Measurements from ENCODE around the gene MVK.

Gene MVK

DNA sequence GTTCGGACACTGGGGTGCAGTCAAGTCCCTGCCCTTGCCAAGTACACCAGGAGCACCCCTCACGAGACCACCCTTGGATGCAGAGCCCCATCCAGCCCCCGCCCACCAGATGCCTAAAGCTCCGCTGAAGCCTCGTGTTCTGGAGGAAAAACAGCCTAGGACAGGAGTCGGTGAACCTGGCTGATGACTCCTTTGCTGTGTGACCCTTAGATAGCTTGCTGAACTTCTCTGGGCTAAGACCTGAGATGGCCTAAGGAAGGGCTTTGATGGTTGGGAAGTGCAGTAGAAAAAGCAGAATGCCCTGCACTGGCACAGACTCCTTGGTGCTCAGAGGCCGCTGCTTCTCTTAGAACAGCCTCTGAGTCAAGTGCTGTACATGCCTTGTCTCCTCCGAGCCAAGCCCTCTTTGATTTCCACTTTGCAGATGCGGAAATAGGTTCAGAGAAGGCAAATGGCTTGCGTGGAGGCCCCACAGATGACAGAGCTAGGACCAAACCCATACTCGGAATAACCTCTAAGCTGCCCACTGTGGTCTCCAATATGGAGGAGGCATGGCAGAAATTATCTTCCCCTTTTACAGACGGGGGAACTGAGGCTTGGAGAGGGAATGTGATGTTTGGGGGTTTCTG, 52.3 kb downstream of the MVK start:
- Histone ChIP-seq H3K9me2 (replicated peaks; ENCODE audit: low read depth, low read length) (no peaks in the 10 kb centered on the region), H3K36me3 (ENCODE audit: insufficient read depth, low read length) (no peaks in the 10 kb centered on the region), H3K4me1 (ENCODE audit: insufficient read depth, low read length, poor library complexity, severe bottlenecking) (no peaks in the 10 kb centered on the region), H3K79me2 (ENCODE audit: insufficient read depth, low read length) (no peaks in the 10 kb centered on the region), H3K27me3 (ENCODE audit: insufficient read depth, low read length, poor library complexity, severe bottlenecking) (no peaks in the 10 kb centered on the region), H3K9me3 (ENCODE audit: insufficient read depth, low read depth, low read length) (no peaks in the 10 kb centered on the region), H2AFZ (ENCODE audit: low read length) (no peak overlapping the region), H4K20me1 (ENCODE audit: insufficient read depth, low read length, poor library complexity, severe bottlenecking) (no peaks in the 10 kb centered on the region), H3K9ac (ENCODE audit: low read depth, low read length, poor library complexity, severe bottlenecking) (no peak overlapping the region), H3K4me2 (ENCODE audit: low read depth, low read length, poor library complexity, severe bottlenecking) (no peak overlapping the region), H3K4me3 (ENCODE audit: low read length, poor library complexity, severe bottlenecking) (no peak overlapping the region), H3F3A (ENCODE audit: low read depth) (no peaks in the 10 kb centered on the region)
- TF ChIP-seq, protein P1, sequence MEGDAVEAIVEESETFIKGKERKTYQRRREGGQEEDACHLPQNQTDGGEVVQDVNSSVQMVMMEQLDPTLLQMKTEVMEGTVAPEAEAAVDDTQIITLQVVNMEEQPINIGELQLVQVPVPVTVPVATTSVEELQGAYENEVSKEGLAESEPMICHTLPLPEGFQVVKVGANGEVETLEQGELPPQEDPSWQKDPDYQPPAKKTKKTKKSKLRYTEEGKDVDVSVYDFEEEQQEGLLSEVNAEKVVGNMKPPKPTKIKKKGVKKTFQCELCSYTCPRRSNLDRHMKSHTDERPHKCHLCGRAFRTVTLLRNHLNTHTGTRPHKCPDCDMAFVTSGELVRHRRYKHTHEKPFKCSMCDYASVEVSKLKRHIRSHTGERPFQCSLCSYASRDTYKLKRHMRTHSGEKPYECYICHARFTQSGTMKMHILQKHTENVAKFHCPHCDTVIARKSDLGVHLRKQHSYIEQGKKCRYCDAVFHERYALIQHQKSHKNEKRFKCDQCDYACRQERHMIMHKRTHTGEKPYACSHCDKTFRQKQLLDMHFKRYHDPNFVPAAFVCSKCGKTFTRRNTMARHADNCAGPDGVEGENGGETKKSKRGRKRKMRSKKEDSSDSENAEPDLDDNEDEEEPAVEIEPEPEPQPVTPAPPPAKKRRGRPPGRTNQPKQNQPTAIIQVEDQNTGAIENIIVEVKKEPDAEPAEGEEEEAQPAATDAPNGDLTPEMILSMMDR (conservative IDR thresholded peaks at IDR 0.05; ENCODE audit: low read length): no peak
- no peak for TF ChIP-seq EZH2phosphoT487 (IDR thresholded peaks at IDR 0.05; ENCODE audit: borderline replicate concordance)

DNA sequence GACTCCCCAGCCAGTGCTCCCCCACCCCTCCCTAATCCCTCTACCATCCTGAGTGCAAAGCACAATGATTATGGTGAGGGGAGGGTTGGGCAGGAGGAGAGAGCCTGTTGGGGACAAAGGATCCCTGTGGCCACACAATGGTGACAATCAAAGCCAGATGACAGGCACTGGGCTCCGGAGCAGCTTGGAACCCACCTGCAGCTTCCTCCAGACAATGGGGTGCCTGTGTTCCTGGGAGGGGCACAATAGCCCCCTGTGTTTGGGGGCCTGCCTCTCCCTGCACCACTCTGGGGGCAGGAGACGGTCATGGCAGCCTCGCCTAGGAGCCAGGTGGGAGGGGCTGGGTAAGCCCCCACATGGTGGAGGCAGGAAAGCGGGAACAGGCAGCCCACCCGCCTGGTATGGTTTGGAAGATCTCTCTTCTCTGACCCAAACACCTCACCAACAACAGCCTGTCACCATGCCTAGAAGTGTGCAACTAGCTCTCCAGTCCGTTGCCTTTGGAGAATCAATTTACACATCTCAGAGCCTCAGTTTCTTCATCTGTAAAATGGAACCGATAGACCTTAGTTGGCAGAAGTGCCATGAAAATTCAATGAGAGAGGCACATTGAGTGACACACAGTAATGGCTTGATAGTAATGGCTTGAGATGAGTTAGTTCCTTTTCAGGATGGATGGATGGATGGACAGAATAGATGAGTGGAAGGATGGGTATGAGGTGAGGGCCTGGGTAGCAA, 53.0 kb downstream of the MVK start:
- no peak for TF ChIP-seq EZH2phosphoT487 (IDR thresholded peaks at IDR 0.05; ENCODE audit: borderline replicate concordance)
- TF ChIP-seq, protein P1 (conservative IDR thresholded peaks at IDR 0.05; ENCODE audit: low read length): no peak
- H3F3A ChIP-seq (ENCODE audit: low read depth): no peaks in the 10 kb centered on the region

DNA sequence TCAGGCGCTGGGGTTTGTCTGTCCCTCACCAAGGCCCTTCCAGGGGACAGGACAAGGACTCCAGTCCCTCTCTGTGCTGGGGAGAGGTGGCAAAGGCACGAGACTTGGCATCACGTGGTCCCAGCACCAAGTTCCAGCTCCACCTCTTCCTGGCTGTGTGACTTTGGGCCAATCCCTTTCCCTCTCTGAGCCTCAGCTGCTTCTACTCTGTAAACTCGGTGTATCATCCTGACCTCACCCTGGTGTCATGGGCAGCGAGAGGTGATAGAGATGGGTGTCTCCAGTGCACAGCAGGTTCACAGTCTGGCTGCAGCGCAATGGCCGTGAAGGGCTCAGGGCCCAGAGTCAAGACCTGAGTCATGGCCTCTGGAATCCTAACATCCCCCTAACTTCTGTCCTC, 54.0 kb downstream of the MVK start:
- H3K9ac ChIP-seq (ENCODE audit: low read depth, low read length, poor library complexity, severe bottlenecking): no peak overlapping the region
- no peak overlapping the region for H3K4me2 ChIP-seq (ENCODE audit: low read depth, low read length, poor library complexity, severe bottlenecking)
- TF ChIP-seq, protein P1 (conservative IDR thresholded peaks at IDR 0.05; ENCODE audit: low read length): no peak
- no peak for TF ChIP-seq EZH2phosphoT487 (IDR thresholded peaks at IDR 0.05; ENCODE audit: borderline replicate concordance)
- no peaks in the 10 kb centered on the region for H3K36me3 ChIP-seq (ENCODE audit: insufficient read depth, low read length)
- no peaks in the 10 kb centered on the region for H3F3A ChIP-seq (ENCODE audit: low read depth)
- no peaks in the 10 kb centered on the region for H4K20me1 ChIP-seq (ENCODE audit: insufficient read depth, low read length, poor library complexity, severe bottlenecking)
- H2AFZ ChIP-seq (ENCODE audit: low read length): no peak overlapping the region
- H3K79me2 ChIP-seq (ENCODE audit: insufficient read depth, low read length): no peaks in the 10 kb centered on the region
- no peaks in the 10 kb centered on the region for H3K9me3 ChIP-seq (ENCODE audit: insufficient read depth, low read depth, low read length)
- H3K4me1 ChIP-seq (ENCODE audit: insufficient read depth, low read length, poor library complexity, severe bottlenecking): no peaks in the 10 kb centered on the region
- H3K9me2 ChIP-seq (replicated peaks; ENCODE audit: low read depth, low read length): no peaks in the 10 kb centered on the region
- H3K27me3 ChIP-seq (ENCODE audit: insufficient read depth, low read length, poor library complexity, severe bottlenecking): no peaks in the 10 kb centered on the region
- no peak overlapping the region for H3K4me3 ChIP-seq (ENCODE audit: low read length, poor library complexity, severe bottlenecking)

More for the DNA sequence above, 53.0 kb downstream of the MVK start:
- H3K9me2 ChIP-seq (replicated peaks; ENCODE audit: low read depth, low read length): no peaks in the 10 kb centered on the region
- H2AFZ ChIP-seq (ENCODE audit: low read length): no peak overlapping the region
- H3K4me1 ChIP-seq (ENCODE audit: insufficient read depth, low read length, poor library complexity, severe bottlenecking): no peaks in the 10 kb centered on the region
- no peaks in the 10 kb centered on the region for H3K27me3 ChIP-seq (ENCODE audit: insufficient read depth, low read length, poor library complexity, severe bottlenecking)
- H3K36me3 ChIP-seq (ENCODE audit: insufficient read depth, low read length): no peaks in the 10 kb centered on the region
- no peaks in the 10 kb centered on the region for H3K9me3 ChIP-seq (ENCODE audit: insufficient read depth, low read depth, low read length)
- no peaks in the 10 kb centered on the region for H3K79me2 ChIP-seq (ENCODE audit: insufficient read depth, low read length)
- H4K20me1 ChIP-seq (ENCODE audit: insufficient read depth, low read length, poor library complexity, severe bottlenecking): no peaks in the 10 kb centered on the region
- H3K4me3 ChIP-seq (ENCODE audit: low read length, poor library complexity, severe bottlenecking): no peak overlapping the region
- no peak overlapping the region for H3K9ac ChIP-seq (ENCODE audit: low read depth, low read length, poor library complexity, severe bottlenecking)
- no peak overlapping the region for H3K4me2 ChIP-seq (ENCODE audit: low read depth, low read length, poor library complexity, severe bottlenecking)
